CD4-positive, alpha-beta T cell (primary cell): ENCODE data around the gene BANP. TPM values are rescaled to one million over a fixed set of nuclear protein-coding genes. Genes with fewer than 3 reads are reported as not detected.
"Not testable (repeated sequence)": the region's sequence is repeated elsewhere in the genome, so short reads cannot be mapped to it uniquely, and the experiment has no call there.

Source experiments
- ATAC-seq: fragments of 200-7000 bp; cut with Tn5 transposase; one replicate; pipeline ENCODE4 v1.10.0; 2022; ENCODE audit warnings: mild to moderate bottlenecking; ENCODE audit not compliant: poor library complexity
- CTCF ChIA-PET: fragments of 350-600 bp; sonication (Branson Sonifier 250); formaldehyde crosslinking; loops from one replicate; lab custom pipeline; 2021; ENCODE audit warnings: antibody characterized with exemption, inconsistent platforms; lab: Charles Lee
- POLR2A ChIA-PET: fragments of 350-600 bp; sonication (Branson Sonifier 250); formaldehyde crosslinking; loops from one replicate; lab custom pipeline; 2021; ENCODE audit warnings: antibody characterized with exemption, inconsistent platforms; lab: Charles Lee
- DNase-seq, 14 experiments: peaks; one replicate each; pipeline ENCODE4 v3.0.0-alpha.2; 2013 to 2020; ENCODE audit warnings: mixed read lengths in 2 of 14
- H3K27ac ChIP-seq, 2 donors: one replicate each; pipeline versions ENCODE4 v1.5.1 to v1.7.0; 2013; ENCODE audit warnings: low read length in 2 of 2, low read depth in 1 of 2, mild to moderate bottlenecking in 1 of 2
- H3K27me3 ChIP-seq, 2 experiments: 1 replicate in 1 of 2; 2 replicates in 1 of 2; pipeline versions ENCODE4 v1.6.1 to v1.7.0; 2013; ENCODE audit warnings: low read length in 2 of 2, control low read depth in 1 of 2, mild to moderate bottlenecking in 1 of 2, moderate library complexity in 1 of 2; ENCODE audit not compliant: insufficient read depth in 2 of 2, control insufficient read depth in 1 of 2
- H3K36me3 ChIP-seq: one replicate; pipeline ENCODE4 v1.6.1; 2013; ENCODE audit warnings: low read length, control low read depth; ENCODE audit not compliant: insufficient read depth
- H3K4me1 ChIP-seq: one replicate; pipeline ENCODE4 v1.6.1; 2013; ENCODE audit warnings: low read length, control low read depth; ENCODE audit not compliant: insufficient read depth
- H3K4me3 ChIP-seq: one replicate; pipeline ENCODE4 v1.5.1; 2013; ENCODE audit warnings: mild to moderate bottlenecking, low read length, moderate library complexity
- H3K9me3 ChIP-seq, 2 experiments: 1 replicate in 1 of 2; 2 replicates in 1 of 2; pipeline versions ENCODE4 v1.6.1 to v1.7.0; 2013; ENCODE audit warnings: low read length in 2 of 2, mild to moderate bottlenecking in 2 of 2, control low read depth in 1 of 2, moderate library complexity in 1 of 2; ENCODE audit not compliant: control insufficient read depth in 1 of 2, insufficient read depth in 1 of 2
- H3K27ac Mint-ChIP-seq: one replicate; pipeline ENCODE4 v1.8.0; 2020; ENCODE audit warnings: mixed read lengths
- H3K27me3 Mint-ChIP-seq: one replicate; pipeline ENCODE4 v1.8.0; 2021; ENCODE audit warnings: mixed read lengths
- H3K36me3 Mint-ChIP-seq: one replicate; pipeline ENCODE4 v1.8.0; 2021; ENCODE audit warnings: low read depth, mixed read lengths
- H3K4me1 Mint-ChIP-seq: one replicate; pipeline ENCODE4 v1.8.0; 2021; ENCODE audit warnings: low read depth, mixed read lengths
- H3K4me3 Mint-ChIP-seq: one replicate; pipeline ENCODE4 v1.8.0; 2020; ENCODE audit warnings: mild to moderate bottlenecking, mixed read lengths
- H3K9me3 Mint-ChIP-seq: one replicate; pipeline ENCODE4 v1.8.0; 2020; ENCODE audit warnings: mixed read lengths
- CTCF ChIP-seq: fragments of 200-600 bp; IDR thresholded peaks from one replicate; pipeline ENCODE4 v1.8.0; 2022; ENCODE audit warnings: antibody characterized with exemption, mild to moderate bottlenecking
- intact Hi-C, 2 experiments: fragments of 100-400 bp; cut with DNase I in 1 of 2; cut with micrococcal nuclease in 1 of 2; formaldehyde crosslinking; loops; one replicate each; pipeline versions ENCODE4 v1.15.1 to v1.9.0; 2023 to 2025; cut with DNase I, micrococcal nuclease
- total RNA-seq, 174 experiments: library from RNA in 2 of 174; stranded (reverse) in 2 of 174; gene quantifications; one replicate each; pipeline ENCODE4 v1.2.3 and lab custom pipeline; 2021 to 2026

BANP gene
- total RNA-seq, 2 experiments from 2014 or later: 57.5 to 58.6 TPM

DNA sequence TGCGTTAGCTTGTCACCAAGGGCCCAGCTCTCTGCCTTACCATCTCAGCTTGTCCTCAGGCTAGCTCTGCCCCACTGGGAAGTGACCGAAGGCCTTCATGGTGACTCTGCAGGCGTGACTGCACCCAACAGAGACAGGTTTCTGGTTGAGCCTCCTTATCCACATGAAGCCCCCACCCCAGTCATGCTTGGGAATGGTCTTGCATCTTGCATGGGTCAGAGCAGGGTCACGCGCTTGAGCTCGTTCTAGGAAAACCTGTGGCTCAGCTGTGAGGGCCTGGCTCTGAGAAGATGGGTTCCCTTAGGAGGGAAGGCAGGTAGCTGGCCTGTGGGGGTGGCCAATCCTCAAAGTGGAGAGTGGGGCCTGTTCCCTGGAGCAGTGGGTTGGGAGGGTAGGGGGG is 122.8 kb downstream of the BANP start:
- ATAC-seq (no peak), DNase-seq (no peak)
- CTCF ChIA-PET: no interaction called here
- no peaks in the 10 kb centered on the region for H3K27me3 Mint-ChIP-seq
- TF ChIP-seq CTCF: no peak
- POLR2A ChIA-PET: no interaction called here
- no peaks in the 10 kb centered on the region for H3K27me3 ChIP-seq
- H3K4me1 Mint-ChIP-seq: no peaks in the 10 kb centered on the region
- H3K4me3 Mint-ChIP-seq: no peak overlapping the region
- no peak overlapping the region for H3K27ac Mint-ChIP-seq
- no peak overlapping the region for H3K4me3 ChIP-seq
- intact Hi-C loops: no loop called here
- peaks cover 61% of the 10 kb centered on the region for H3K36me3 Mint-ChIP-seq
- H3K9me3 ChIP-seq: no peaks in the 10 kb centered on the region
- no peaks in the 10 kb centered on the region for H3K9me3 Mint-ChIP-seq
- H3K27ac ChIP-seq: no peak overlapping the region
- no peaks in the 10 kb centered on the region for H3K4me1 ChIP-seq
- H3K36me3 ChIP-seq: peaks cover 52% of the 10 kb centered on the region

DNA sequence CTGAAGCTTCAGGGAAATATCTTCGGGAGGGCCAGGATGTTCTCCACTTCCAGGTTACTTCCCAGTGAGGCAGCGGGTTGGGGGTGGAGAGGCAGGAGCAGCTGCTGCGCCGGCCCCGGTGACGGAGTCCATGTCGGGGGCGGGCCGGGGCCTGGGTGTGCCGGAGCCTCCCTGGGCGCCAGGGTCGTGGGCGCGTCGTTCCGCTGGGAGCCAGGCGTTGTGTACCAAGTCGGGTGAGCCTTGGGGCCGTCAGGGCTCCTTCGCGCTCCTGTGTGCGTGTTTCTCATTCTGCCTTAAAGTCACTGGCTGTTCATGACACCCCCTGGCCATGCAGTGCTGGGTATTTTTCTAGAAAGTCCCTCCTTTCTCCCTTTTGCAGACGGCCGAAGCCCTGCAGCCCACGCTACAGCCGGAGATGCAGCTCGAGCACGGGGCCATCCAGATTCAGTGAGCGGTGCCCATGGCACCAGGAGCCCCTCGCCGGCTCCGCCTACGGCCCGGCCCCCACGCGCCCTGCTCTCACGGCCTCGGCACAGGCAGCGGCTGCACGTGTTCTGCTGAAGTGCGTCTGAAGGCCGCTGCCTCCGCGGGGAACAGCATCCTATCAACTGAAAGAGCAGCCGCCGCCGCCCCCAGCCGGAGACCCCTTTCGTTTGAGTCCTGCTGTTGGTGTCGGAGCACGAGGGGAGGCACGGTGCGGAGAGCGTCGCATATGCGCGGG is 125.1 kb downstream of the BANP start:
- H3K9me3 Mint-ChIP-seq: no peaks in the 10 kb centered on the region
- Histone ChIP-seq H3K36me3 (peaks cover 38% of the 10 kb centered on the region), H3K4me1 (no peaks in the 10 kb centered on the region), H3K27ac (no peak overlapping the region), H3K9me3 (no peaks in the 10 kb centered on the region), H3K4me3 (no peak overlapping the region), H3K27me3 (no peaks in the 10 kb centered on the region)
- ChIA-PET CTCF (no interaction called here), POLR2A (no interaction called here)
- H3K4me1 Mint-ChIP-seq: no peaks in the 10 kb centered on the region
- no peaks in the 10 kb centered on the region for H3K27me3 Mint-ChIP-seq
- no peak for ATAC-seq
- peak in 1 of 14 experiments; percentile 9 for DNase-seq
- intact Hi-C loops: no loop called here
- H3K36me3 Mint-ChIP-seq: peaks cover 47% of the 10 kb centered on the region
- TF ChIP-seq CTCF: no peak
- no peak overlapping the region for H3K4me3 Mint-ChIP-seq
- H3K27ac Mint-ChIP-seq: no peak overlapping the region

DNA sequence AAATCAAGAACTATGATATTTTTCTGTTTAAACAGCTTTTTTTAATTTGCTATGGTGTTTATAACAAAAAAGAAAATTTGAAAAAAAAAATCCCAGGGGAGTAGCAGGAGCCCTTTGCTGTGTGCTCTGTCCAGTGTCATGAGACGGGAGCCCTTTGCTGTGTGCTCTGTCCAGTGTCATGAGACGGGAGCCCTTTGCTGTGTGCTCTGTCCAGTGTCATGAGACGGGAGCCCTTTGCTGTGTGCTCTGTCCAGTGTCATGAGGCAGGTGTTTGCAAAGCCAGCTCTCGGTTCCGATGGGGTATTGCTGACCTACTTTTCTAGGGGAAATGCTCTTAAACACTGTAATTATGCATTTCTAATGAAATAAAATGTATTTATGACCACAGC is 125.7 kb downstream of the BANP start:
- H3K27ac ChIP-seq, H3K4me3 Mint-ChIP-seq, intact Hi-C loops, H3K9me3 Mint-ChIP-seq, H3K27me3 ChIP-seq, H3K27ac Mint-ChIP-seq, H3K4me1 ChIP-seq, DNase-seq, ATAC-seq, POLR2A ChIA-PET, H3K4me3 ChIP-seq, H3K9me3 ChIP-seq, H3K27me3 Mint-ChIP-seq, H3K4me1 Mint-ChIP-seq, CTCF ChIA-PET: not testable (repeated sequence)
- peaks cover 43% of the 10 kb centered on the region for H3K36me3 Mint-ChIP-seq
- peaks cover 34% of the 10 kb centered on the region for H3K36me3 ChIP-seq
